ENCODE measurements around the gene CFAP119. TPM values are rescaled to one million over a fixed set of nuclear protein-coding genes. Genes with fewer than 3 reads are reported as not detected.

The CFAP119 gene
- total and polyA plus RNA-seq, 9 of the 15 experiments (the other 6 are each of a cell fraction or from before 2014, with no cell fraction given) = 5.5 to 33.7 (median 9.6) TPM

GRCh38 chr16:30786936-30787612 is 25.2 kb upstream of the CFAP119 start, which contains the start of gene ZNF629 (continued):
- 0 out of 2 replicates have a peak, but pooled peaks have one; percentile 22 for TF ChIP-seq RREB1 (CRISPR knock-in tag; IDR thresholded peaks at IDR 0.05)
- peak; percentile 28; the same call in 1 of the 2 replicates for TF ChIP-seq MTA1 (IDR thresholded peaks at IDR 0.05; ENCODE audit: borderline replicate concordance)
- no peak for TF ChIP-seq ZBTB8A (IDR thresholded peaks at IDR 0.05; ENCODE audit: partially characterized antibody)
- 0 out of 2 replicates have a peak, but pooled peaks have one; percentile 6 for TF ChIP-seq ARID1B (IDR thresholded peaks at IDR 0.05)
- no peak for TF ChIP-seq ZNF764 (CRISPR knock-in tag; IDR thresholded peaks at IDR 0.05; ENCODE audit: low read depth)
- peak; percentile 78 for TF ChIP-seq PHF20 (IDR thresholded peaks at IDR 0.05; ENCODE audit: partially characterized antibody)
- TF ChIP-seq TCF7 (IDR thresholded peaks at IDR 0.05; ENCODE audit: borderline replicate concordance) = no peak
- TF ChIP-seq ARID2 (IDR thresholded peaks at IDR 0.05) = no peak
- TF ChIP-seq TOE1 (IDR thresholded peaks at IDR 0.05; ENCODE audit: borderline replicate concordance) = peak; percentile 85; the same call in 1 of the 2 replicates
- TF ChIP-seq TOE1 (CRISPR knock-in tag; IDR thresholded peaks at IDR 0.05; ENCODE audit: borderline replicate concordance, low read depth) = no peak
- peak; percentile 89 for TF ChIP-seq ZBTB40 (IDR thresholded peaks at IDR 0.05)
- no peak for TF ChIP-seq ZBTB40 (CRISPR knock-in tag; IDR thresholded peaks at IDR 0.05)
- TF ChIP-seq COPS2 (conservative IDR thresholded peaks at IDR 0.05) = no peak

Data from K562 (cell line).